A549 (cell line): Measurements from ENCODE around the gene GPI. TPM values are rescaled to one million over a fixed set of nuclear protein-coding genes. Genes with fewer than 3 reads are reported as not detected.

Experiments used
- ATAC-seq, 2 experiments: fragments of 200-7000 bp in 1 of 2; fragments of >200 bp in 1 of 2; cut with Nextera tagmentation in 1 of 2; cut with Tn5 transposase in 1 of 2; 3 replicates each; pipeline versions ENCODE4 v1.8.0 to v1.9.1; 2018 to 2020; ENCODE audit warnings: mild to moderate bottlenecking in 1 of 2, moderate library complexity in 1 of 2
- CTCF ChIA-PET: fragments of 300-600 bp; sonication (Branson Sonifier 250); formaldehyde crosslinking; extraction: SDS; loops from one replicate; lab custom pipeline; 2021; ENCODE audit warnings: antibody characterized with exemption, inconsistent platforms; lab: Yijun Ruan, JAX
- POLR2A ChIA-PET: fragments of 350-600 bp; formaldehyde crosslinking; extraction: SDS; loops from one replicate; lab custom pipeline; 2021; ENCODE audit warnings: antibody characterized with exemption, inconsistent platforms; lab: Yijun Ruan, JAX
- DNase-seq, 2 experiments: peaks; one replicate each; pipeline versions ENCODE4 v3.0.0 to v3.0.0-alpha.2; 2011 to 2016; ENCODE audit warnings: low read depth in 1 of 2, low spot score in 1 of 2
- FAIRE-seq: peaks from 2 replicates; lab custom pipeline; 2011; peaks lifted over from hg19 to GRCh38; lab: Jason Lieb, UNC
- H3K27ac ChIP-seq, 2 experiments: fragments of >200 bp; sonication (Bioruptor Twin); formaldehyde crosslinking; 3 replicates each; pipeline ENCODE4 v1.5.1; 2016 to 2017
- H3K4me1 ChIP-seq: fragments of >200 bp; sonication (Bioruptor Twin); formaldehyde crosslinking; 3 replicates; pipeline ENCODE4 v1.6.1; 2016
- H3K4me2 ChIP-seq: fragments of >200 bp; sonication (Bioruptor Twin); formaldehyde crosslinking; 3 replicates; pipeline ENCODE4 v1.6.1; 2016
- H3K4me3 ChIP-seq: fragments of >200 bp; sonication (Bioruptor Twin); formaldehyde crosslinking; 3 replicates; pipeline ENCODE4 v1.5.1; 2016
- H3K9me3 ChIP-seq: fragments of >200 bp; sonication (Bioruptor Twin); formaldehyde crosslinking; 3 replicates; pipeline ENCODE4 v1.6.1; 2016
- CEBPB ChIP-seq, 2 experiments: fragments of >200 bp in 1 of 2; sonication (Bioruptor Twin) in 1 of 2; formaldehyde crosslinking in 1 of 2; IDR thresholded peaks; 2 replicates each; pipeline ENCODE4 v1.6.1; 2012 to 2016
- CHD2 ChIP-seq: fragments of 150-350 bp; IDR thresholded peaks from 2 replicates; pipeline ENCODE4 v1.6.1; 2014; ENCODE audit warnings: low read length; ENCODE audit not compliant: partially characterized antibody
- ESRRA ChIP-seq: fragments of 150-350 bp; IDR thresholded peaks from 2 replicates; pipeline ENCODE4 v1.6.1; 2014; ENCODE audit warnings: mild to moderate bottlenecking, low read length, borderline replicate concordance
- HDAC2 ChIP-seq: fragments of 200-600 bp; sonication (generic); IDR thresholded peaks from 2 replicates; pipeline ENCODE4 v1.6.1; 2016
- HOXB5 ChIP-seq: fragments of 250-450 bp; sonication (Bioruptor Pico); IDR thresholded peaks from 2 replicates; pipeline ENCODE4 v1.5.0; 2020; ENCODE audit warnings: mild to moderate bottlenecking, moderate library complexity
- JUNB ChIP-seq: fragments of >200 bp; sonication (Bioruptor Twin); formaldehyde crosslinking; IDR thresholded peaks from 2 replicates; pipeline ENCODE4 v1.6.1; 2016
- MAX ChIP-seq: IDR thresholded peaks from 2 replicates; pipeline ENCODE4 v1.6.1; 2012
- MYC ChIP-seq: IDR thresholded peaks from 2 replicates; pipeline ENCODE4 v1.6.1; 2012; ENCODE audit warnings: mild to moderate bottlenecking, inconsistent platforms, low read length, improper control_type of control experiment, borderline replicate concordance
- NFE2L2 ChIP-seq: fragments of 150-350 bp; conservative IDR thresholded peaks from 2 replicates; pipeline ENCODE4 v1.6.1; 2014; ENCODE audit warnings: low read length
- PHF8 ChIP-seq: fragments of 200-600 bp; sonication (generic); IDR thresholded peaks from 2 replicates; pipeline ENCODE4 v1.6.1; 2016; ENCODE audit warnings: low read depth, mild to moderate bottlenecking, antibody characterized with exemption, moderate library complexity, borderline replicate concordance
- RAD21 ChIP-seq, 2 experiments: fragments of >200 bp in 1 of 2; sonication (Bioruptor Twin) in 1 of 2; formaldehyde crosslinking in 1 of 2; IDR thresholded peaks in 1 of 2; conservative IDR thresholded peaks in 1 of 2; 2 replicates in 1 of 2; 3 replicates in 1 of 2; pipeline ENCODE4 v1.6.1; 2012 to 2018; ENCODE audit warnings: inconsistent platforms in 1 of 2
- SMC3 ChIP-seq: fragments of >200 bp; sonication (Bioruptor Twin); formaldehyde crosslinking; IDR thresholded peaks from 3 replicates; pipeline ENCODE4 v1.6.1; 2018; ENCODE audit warnings: inconsistent platforms
- WGBS: methylation state at CpG from one replicate; pipeline ENCODE4 v1.1.6; 2017; ENCODE audit errors: missing lambda C conversion rate; 5-methylcytosine and 5-hydroxymethylcytosine counted together
- polyA plus RNA-seq, 4 experiments: library from polyadenylated mRNA; depleted of rRNA in 3 of 4; stranded (reverse); fragments of >200 nt; fragmentation: RNase III in 1 of 4; extraction: RNeasy Plus Mini Kit Qiagen cat#74134 plus additional on column Dnase treatment in 1 of 4; gene quantifications; 2 replicates in 3 of 4; 3 replicates in 1 of 4; pipeline ENCODE4 v1.2.3, GENCODE V29; 2011 to 2017
- TF ChIP-seq, protein P1 (sequence below): fragments of >200 bp; sonication (Bioruptor Twin); formaldehyde crosslinking; IDR thresholded peaks from 3 replicates; pipeline ENCODE4 v1.5.1; 2016
- TF ChIP-seq, protein P2 (sequence below): fragments of 250-450 bp; sonication (Bioruptor Pico); IDR thresholded peaks from 2 replicates; pipeline ENCODE4 v1.5.0; 2021; ENCODE audit warnings: mild to moderate bottlenecking, moderate library complexity, borderline replicate concordance

Gene GPI
- polyA plus RNA-seq, 2 of the 4 experiments (the other 2 are of a cell fraction): 548 to 565 TPM

- TF ChIP-seq, protein P1, sequence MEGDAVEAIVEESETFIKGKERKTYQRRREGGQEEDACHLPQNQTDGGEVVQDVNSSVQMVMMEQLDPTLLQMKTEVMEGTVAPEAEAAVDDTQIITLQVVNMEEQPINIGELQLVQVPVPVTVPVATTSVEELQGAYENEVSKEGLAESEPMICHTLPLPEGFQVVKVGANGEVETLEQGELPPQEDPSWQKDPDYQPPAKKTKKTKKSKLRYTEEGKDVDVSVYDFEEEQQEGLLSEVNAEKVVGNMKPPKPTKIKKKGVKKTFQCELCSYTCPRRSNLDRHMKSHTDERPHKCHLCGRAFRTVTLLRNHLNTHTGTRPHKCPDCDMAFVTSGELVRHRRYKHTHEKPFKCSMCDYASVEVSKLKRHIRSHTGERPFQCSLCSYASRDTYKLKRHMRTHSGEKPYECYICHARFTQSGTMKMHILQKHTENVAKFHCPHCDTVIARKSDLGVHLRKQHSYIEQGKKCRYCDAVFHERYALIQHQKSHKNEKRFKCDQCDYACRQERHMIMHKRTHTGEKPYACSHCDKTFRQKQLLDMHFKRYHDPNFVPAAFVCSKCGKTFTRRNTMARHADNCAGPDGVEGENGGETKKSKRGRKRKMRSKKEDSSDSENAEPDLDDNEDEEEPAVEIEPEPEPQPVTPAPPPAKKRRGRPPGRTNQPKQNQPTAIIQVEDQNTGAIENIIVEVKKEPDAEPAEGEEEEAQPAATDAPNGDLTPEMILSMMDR: no peak
Measured at GRCh38 chr19:34343751-34344150, 21.2 kb upstream of the GPI start (continued).

DNA sequence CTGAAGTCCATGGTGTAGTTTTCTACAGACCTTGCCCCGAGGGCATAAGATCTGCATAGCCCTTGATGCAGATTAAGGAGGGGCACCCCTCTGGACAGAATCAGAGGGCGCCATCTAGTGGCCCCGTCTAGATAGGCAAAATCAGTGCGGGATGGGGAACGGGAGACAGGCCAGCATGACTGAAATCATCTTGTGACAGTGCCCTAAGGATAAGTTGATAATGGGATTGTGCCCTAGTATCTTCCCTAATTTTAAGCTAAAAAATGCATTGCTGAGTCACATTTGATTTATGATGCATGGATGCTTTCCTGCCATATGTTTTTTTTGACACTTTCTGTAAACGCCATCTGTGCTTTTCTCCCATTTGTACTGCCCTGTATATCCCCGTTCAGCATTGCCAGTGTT lies 19.0 kb upstream of the GPI start:
- Histone ChIP-seq H3K9me3 (no peaks in the 10 kb centered on the region), H3K27ac (no peak overlapping the region), H3K4me1 (no peaks in the 10 kb centered on the region), H3K4me3 (no peak overlapping the region), H3K4me2 (no peak overlapping the region)
- ATAC-seq: peak; percentile 81 to 89; a peak in 5 of 6 replicates
- TF ChIP-seq NFE2L2: no peak
- TF ChIP-seq, protein P1: peak; percentile 78
- TF ChIP-seq SMC3: peak; percentile 37; the same call in 2 of the 3 replicates
- TF ChIP-seq ESRRA: 0 out of 2 replicates have a peak, but pooled peaks have one; percentile 22
- TF ChIP-seq MAX: 0 out of 2 replicates have a peak, but pooled peaks have one; percentile 19
- no peak for TF ChIP-seq CHD2
- TF ChIP-seq RAD21 (conservative IDR thresholded peaks at IDR 0.05 in 1 of 2, IDR thresholded peaks at IDR 0.05 in 1 of 2): peak; percentile 50 to 84
- FAIRE-seq: peak; percentile 80
- peak; percentile 81 to 91 for DNase-seq
- CTCF ChIA-PET: interaction anchor here (0.5 to 25.0 kb wide), 35 partner anchors 5 to 568 kb away, joined by 3 to 348 read pairs (median 4); partner anchors contain the start of gene GPI
- 53% methylated on average over 7 of the region's 7 CpGs for WGBS
- POLR2A ChIA-PET: interaction anchor here (1.5 kb wide), 1 partner anchor 13 kb away, joined by 4 read pairs; no protein-coding TSS in a partner anchor

GRCh38 chr19:34347561-34348165 lies 17.3 kb upstream of the GPI start:
- Histone ChIP-seq H3K27ac (no peak overlapping the region), H3K9me3 (no peaks in the 10 kb centered on the region), H3K4me3 (no peak overlapping the region), H3K4me2 (no peak overlapping the region), H3K4me1 (peaks cover 6% of the 10 kb centered on the region)
- WGBS: 90% methylated on average over 19 of the region's 19 CpGs
- CTCF ChIA-PET: interaction anchor here (0.5 to 25.0 kb wide), 12 partner anchors 4 to 570 kb away, joined by 3 to 348 read pairs (median 4); partner anchors contain the start of gene GPI
- no peak for TF ChIP-seq HOXB5
- TF ChIP-seq, protein P2, sequence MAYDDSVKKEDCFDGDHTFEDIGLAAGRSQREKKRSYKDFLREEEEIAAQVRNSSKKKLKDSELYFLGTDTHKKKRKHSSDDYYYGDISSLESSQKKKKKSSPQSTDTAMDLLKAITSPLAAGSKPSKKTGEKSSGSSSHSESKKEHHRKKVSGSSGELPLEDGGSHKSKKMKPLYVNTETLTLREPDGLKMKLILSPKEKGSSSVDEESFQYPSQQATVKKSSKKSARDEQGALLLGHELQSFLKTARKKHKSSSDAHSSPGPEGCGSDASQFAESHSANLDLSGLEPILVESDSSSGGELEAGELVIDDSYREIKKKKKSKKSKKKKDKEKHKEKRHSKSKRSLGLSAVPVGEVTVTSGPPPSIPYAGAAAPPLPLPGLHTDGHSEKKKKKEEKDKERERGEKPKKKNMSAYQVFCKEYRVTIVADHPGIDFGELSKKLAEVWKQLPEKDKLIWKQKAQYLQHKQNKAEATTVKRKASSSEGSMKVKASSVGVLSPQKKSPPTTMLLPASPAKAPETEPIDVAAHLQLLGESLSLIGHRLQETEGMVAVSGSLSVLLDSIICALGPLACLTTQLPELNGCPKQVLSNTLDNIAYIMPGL (CRISPR knock-in tag): no peak
- DNase-seq: no peak
- POLR2A ChIA-PET: no interaction called here
- no peak for ATAC-seq
- FAIRE-seq: no peak

GRCh38 chr19:34348899-34349487 lies 16.0 kb upstream of the GPI start:
- Histone ChIP-seq H3K4me1 (peaks cover 6% of the 10 kb centered on the region), H3K4me3 (no peak overlapping the region), H3K9me3 (no peaks in the 10 kb centered on the region), H3K27ac (no peak overlapping the region), H3K4me2 (no peak overlapping the region)
- 90% methylated on average over 11 of the region's 11 CpGs for WGBS
- ChIA-PET POLR2A (no interaction called here), CTCF (interaction anchor here (0.6 to 18.3 kb wide), 5 partner anchors 10 to 32 kb away, joined by 3 to 348 read pairs (median 4); no protein-coding TSS in a partner anchor)
- FAIRE-seq (no peak), ATAC-seq (no peak), DNase-seq (no peak)
- TF ChIP-seq JUNB (no peak), CEBPB (IDR thresholded peaks at IDR 0.05) (no peak), PHF8 (no peak), HDAC2 (no peak), MYC (no peak)
